GM10248 (cell line): ENCODE results near the gene COA4.
"Not testable (repeated sequence)": the region's sequence is repeated elsewhere in the genome, so short reads cannot be mapped to it uniquely, and the experiment has no call there.

ENCODE experiments used
- CTCF ChIA-PET: fragments of 300-600 bp; sonication (Branson Sonifier 250); formaldehyde crosslinking; extraction: SDS; loops from one replicate; lab custom pipeline; 2021; ENCODE audit warnings: antibody characterized with exemption; lab: Yijun Ruan, JAX
- POLR2A ChIA-PET: fragments of 350-650 bp; sonication (Branson Sonifier 250); formaldehyde crosslinking; extraction: SDS; loops from one replicate; lab custom pipeline; 2020; ENCODE audit warnings: antibody characterized with exemption; lab: Yijun Ruan, JAX
- DNase-seq: peaks from one replicate; pipeline ENCODE4 v3.0.0; 2012; ENCODE audit errors: extremely low spot score
- TF ChIP-seq, protein P1 (sequence below): IDR thresholded peaks from 2 replicates; pipeline ENCODE4 v1.5.1; 2012; ENCODE audit warnings: mild to moderate bottlenecking, low read depth; ENCODE audit errors: extremely low read depth, missing control alignments, control extremely low read depth

The COA4 gene

DNA sequence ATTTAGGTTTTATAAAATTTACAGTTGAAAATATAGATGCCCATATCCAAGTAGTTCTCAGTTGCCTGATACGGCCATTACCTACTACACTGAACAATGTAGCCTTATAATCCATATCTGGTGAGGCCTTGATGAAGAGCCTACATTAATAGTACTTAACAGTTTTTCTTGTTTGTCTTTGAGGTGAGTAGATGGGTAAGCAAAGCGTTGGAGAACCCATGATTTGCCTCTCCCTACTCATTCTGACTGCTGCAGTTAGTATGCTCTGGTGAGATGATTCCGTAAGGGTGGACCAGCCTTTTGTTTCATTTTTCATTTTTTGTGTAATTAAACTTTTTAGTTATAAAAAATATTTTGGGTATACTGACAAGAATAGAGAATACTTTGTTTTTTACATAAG is 11.6 kb upstream of the COA4 start:
- CTCF ChIA-PET, result no interaction called here
- DNase-seq, result no peak
- POLR2A ChIA-PET, result no interaction called here
- TF ChIP-seq, protein P1, sequence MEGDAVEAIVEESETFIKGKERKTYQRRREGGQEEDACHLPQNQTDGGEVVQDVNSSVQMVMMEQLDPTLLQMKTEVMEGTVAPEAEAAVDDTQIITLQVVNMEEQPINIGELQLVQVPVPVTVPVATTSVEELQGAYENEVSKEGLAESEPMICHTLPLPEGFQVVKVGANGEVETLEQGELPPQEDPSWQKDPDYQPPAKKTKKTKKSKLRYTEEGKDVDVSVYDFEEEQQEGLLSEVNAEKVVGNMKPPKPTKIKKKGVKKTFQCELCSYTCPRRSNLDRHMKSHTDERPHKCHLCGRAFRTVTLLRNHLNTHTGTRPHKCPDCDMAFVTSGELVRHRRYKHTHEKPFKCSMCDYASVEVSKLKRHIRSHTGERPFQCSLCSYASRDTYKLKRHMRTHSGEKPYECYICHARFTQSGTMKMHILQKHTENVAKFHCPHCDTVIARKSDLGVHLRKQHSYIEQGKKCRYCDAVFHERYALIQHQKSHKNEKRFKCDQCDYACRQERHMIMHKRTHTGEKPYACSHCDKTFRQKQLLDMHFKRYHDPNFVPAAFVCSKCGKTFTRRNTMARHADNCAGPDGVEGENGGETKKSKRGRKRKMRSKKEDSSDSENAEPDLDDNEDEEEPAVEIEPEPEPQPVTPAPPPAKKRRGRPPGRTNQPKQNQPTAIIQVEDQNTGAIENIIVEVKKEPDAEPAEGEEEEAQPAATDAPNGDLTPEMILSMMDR, result no peak

GRCh38 chr11:73883856-73884255 is 7.2 kb upstream of the COA4 start:
- POLR2A ChIA-PET, result no interaction called here
- DNase-seq, result no peak
- TF ChIP-seq, protein P1, result no peak
- CTCF ChIA-PET, result no interaction called here

DNA sequence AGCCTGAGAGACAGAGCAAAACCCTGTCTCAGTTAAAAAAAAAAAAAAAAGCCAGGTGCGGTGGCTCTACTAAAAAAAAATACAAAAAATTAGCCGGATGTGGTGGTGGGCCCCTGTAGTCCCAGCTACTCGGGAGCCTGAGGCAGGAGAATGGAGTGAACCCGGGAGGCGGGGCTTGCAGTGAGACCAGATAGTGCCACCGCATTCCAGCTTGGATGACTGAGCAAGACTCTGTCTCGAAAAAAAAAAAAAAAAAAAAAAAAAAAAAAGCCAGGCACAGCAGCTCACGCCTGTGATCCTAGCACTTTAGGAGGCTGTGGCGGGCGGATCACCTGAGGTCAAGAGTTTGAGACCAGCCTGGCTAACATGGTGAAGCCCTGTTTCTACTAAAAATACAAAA is 3.8 kb upstream of the COA4 start:
- DNase-seq, POLR2A ChIA-PET: not testable (repeated sequence)
- CTCF ChIA-PET, result interaction anchor here (1.4 kb wide), 1 partner anchor 12 kb away, joined by 3 read pairs; no protein-coding TSS in a partner anchor

DNA sequence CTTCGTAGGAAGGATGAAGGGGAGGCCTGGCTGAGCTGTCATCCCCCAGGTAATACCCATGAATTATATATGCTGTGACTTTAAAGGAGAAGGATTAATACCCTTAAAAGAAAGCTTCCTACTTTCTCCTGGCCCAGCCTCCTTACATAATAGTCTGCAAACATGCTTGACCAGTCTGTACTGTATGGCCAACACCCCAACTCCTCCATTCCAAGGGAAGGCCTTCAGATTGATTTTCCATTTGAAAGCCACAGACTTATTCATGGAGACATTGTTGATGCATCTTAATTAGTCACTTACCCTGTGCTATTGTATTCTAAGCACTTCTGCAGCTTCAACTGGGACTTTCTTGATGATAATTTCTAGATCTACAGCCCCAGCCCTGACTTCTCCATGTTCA is 2.1 kb upstream of the COA4 start:
- CTCF ChIA-PET, result interaction anchor here (0.7 to 1.3 kb wide), 3 partner anchors 10 to 27 kb away, joined by 3 to 4 read pairs (median 3); no protein-coding TSS in a partner anchor
- DNase-seq, result no peak
- TF ChIP-seq, protein P1, result no peak
- POLR2A ChIA-PET, result interaction anchor here (0.6 kb wide), 1 partner anchor 21 kb away, joined by 4 read pairs; no protein-coding TSS in a partner anchor

GRCh38 chr11:73875840-73876239 is 806 bp downstream of the COA4 start:
- POLR2A ChIA-PET, result no interaction called here
- no peak for DNase-seq
- CTCF ChIA-PET, result no interaction called here
- TF ChIP-seq, protein P1, result no peak

- ChIA-PET CTCF (no interaction called here), POLR2A (no interaction called here)
- no peak for DNase-seq
- TF ChIP-seq, protein P1, result no peak
Observed at GRCh38 chr11:73875380-73875779, 1.3 kb downstream of the COA4 start.

DNA sequence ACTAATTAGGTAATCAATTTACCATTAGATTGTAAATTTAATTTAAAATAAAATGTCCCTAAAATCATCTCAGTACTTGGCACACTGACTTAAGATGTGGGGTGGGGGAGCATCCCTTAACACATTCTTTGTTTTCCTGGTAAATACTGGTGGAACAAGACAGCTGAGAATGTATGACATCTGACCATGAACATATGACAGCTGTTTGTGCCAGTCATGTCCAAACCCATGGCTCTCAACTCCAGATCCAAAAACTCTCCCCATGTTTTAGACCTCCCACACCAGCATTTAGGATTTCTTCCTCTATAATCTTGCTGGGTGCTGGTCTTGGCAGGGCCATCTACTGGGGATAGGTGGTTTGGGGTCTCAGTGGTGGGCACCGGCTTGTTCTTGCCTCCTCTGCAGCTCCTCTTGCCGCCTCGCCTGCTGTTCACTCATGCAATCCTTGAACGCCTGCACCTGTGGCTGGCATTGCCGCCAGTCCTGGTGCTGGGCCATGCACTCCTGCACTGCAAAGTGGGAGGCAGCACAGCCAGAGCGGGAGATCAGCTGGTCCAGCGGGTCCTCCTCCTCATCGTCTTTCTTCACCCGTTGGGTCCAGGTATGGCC is 3.8 kb downstream of the COA4 start:
- TF ChIP-seq, protein P1, result no peak
- ChIA-PET CTCF (interaction anchor here (0.8 kb wide), 1 partner anchor 10 kb away, joined by 3 read pairs; no protein-coding TSS in a partner anchor), POLR2A (no interaction called here)
- DNase-seq, result no peak
